Dendritic cell treated with granulocyte-macrophage colony-stimulating factor and Interleukin-4, amounts not matched to agents 40 ng/mL and 50 ng/mL, for 4 days (primary cell): Measurements from ENCODE around the gene LCP2.

Experiments
- H3K27ac Mint-ChIP-seq: one replicate; pipeline ENCODE4 v1.8.0; 2022; ENCODE audit warnings: mild to moderate bottlenecking, mixed read lengths
- H3K27me3 Mint-ChIP-seq: one replicate; pipeline ENCODE4 v1.8.0; 2022; ENCODE audit warnings: mild to moderate bottlenecking, mixed read lengths
- H3K36me3 Mint-ChIP-seq: one replicate; pipeline ENCODE4 v1.8.0; 2022; ENCODE audit warnings: low read depth, mixed read lengths
- H3K4me1 Mint-ChIP-seq: one replicate; pipeline ENCODE4 v1.8.0; 2022; ENCODE audit warnings: low read depth, mixed read lengths
- H3K4me3 Mint-ChIP-seq: one replicate; pipeline ENCODE4 v1.8.0; 2022; ENCODE audit warnings: mild to moderate bottlenecking, moderate library complexity, mixed read lengths
- H3K9me3 Mint-ChIP-seq: one replicate; pipeline ENCODE4 v1.8.0; 2022; ENCODE audit warnings: mixed read lengths
- intact Hi-C: fragments of 100-400 bp; cut with micrococcal nuclease; formaldehyde crosslinking; loops from one replicate; pipeline ENCODE4 v1.15.0; 2022

The LCP2 gene

DNA sequence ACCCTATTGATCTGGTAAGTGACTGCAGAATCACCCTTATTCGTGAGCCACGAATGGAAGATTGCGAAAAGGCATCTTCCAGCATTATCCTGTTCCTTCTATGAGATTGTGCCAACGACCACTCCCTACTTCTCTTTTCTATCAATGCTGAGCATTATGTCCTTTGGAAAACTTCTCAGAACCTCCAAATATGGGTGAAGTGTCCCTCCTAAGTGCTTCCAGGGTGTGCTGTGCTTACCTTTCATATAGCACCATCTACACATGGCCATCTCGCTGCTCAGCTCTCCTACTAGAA is 14.7 kb upstream of the LCP2 start:
- Mint-ChIP-seq H3K9me3 (no peaks in the 10 kb centered on the region), H3K27ac (peak overlapping the region; percentile 88), H3K36me3 (no peaks in the 10 kb centered on the region), H3K27me3 (peaks cover 1% of the 10 kb centered on the region), H3K4me3 (peak overlapping the region; percentile 37), H3K4me1 (peaks cover 77% of the 10 kb centered on the region)
- intact Hi-C loops = loop anchor here (1.0 kb wide), 1 partner anchor 19 kb away; no protein-coding TSS in a partner anchor

DNA sequence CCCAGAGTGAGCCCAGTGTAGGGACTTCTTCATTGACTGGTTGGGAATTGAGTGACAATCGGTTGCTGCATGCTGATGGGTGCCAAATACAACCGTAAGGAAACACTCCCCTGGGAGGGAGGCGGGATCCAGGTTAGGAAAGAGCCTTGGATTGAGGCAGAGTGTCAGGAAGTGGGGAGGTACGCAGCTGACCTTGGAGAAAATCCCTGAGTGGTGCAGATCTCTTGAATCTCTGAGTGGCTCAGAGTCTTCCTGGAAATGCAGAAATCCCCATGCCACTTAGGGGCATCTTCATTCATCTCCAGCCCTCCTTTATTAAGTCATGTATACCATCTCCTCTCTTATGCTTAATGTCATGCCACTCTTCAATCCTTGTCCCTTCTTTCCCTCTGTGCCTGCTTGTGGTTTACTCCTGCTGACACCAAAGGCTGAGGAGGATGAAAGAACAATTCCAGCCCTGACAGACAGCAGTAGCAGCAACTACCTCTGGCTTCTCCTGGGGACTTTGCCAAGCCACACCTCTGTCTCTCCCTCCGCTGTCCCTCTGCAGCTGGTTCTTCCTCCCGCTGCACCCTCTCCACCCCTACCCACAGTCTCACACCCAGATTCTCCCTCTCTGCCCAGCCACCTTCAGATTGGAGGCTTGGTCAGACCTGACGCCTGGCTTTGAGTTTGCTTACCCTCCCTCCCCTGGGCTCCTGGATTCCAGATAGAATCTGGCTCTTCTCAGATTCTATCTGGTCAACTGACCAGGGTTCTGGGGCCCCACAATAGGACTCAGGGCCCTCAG is 14.1 kb upstream of the LCP2 start:
- peak overlapping the region; percentile 88 for H3K27ac Mint-ChIP-seq
- intact Hi-C loops = loop anchor here (1.0 kb wide), 1 partner anchor 20 kb away; no protein-coding TSS in a partner anchor
- peak overlapping the region; percentile 37 for H3K4me3 Mint-ChIP-seq
- peaks cover 79% of the 10 kb centered on the region for H3K4me1 Mint-ChIP-seq
- H3K27me3 Mint-ChIP-seq = peaks cover 1% of the 10 kb centered on the region
- H3K9me3 Mint-ChIP-seq = no peaks in the 10 kb centered on the region
- no peaks in the 10 kb centered on the region for H3K36me3 Mint-ChIP-seq

DNA sequence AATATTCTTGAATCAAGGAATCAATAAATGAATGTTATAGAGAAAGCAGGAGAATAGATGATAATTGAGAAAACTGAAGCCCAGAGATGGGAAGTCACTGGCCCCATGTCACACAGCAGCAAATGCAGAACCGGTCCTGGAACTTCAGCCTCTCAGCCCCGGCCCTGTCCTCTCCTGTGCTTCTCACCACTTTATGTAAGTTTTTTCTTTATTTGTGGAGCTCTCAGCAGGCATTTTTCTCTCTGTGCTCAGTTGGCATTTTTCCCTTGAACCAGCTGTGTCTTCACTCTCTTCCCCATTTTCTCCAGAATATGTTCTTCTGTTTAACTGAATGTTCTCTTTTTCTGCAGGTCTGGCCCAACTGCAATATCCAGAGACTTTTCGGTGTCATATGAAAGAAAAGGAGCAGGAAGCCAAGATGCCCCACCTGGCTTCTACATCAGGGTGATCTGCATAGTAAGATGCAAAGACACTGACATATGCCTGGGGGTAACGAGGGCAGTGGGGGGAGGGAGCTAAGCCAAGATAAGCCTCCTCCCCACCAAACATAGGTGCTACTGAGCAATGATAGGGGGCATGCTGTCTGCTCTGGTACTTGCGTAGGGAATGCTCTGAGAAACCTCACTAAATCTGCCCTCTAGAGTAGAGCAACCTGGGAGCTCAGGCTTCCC is 12.8 kb upstream of the LCP2 start:
- H3K9me3 Mint-ChIP-seq = no peaks in the 10 kb centered on the region
- peak overlapping the region; percentile 43 for H3K27ac Mint-ChIP-seq
- H3K4me3 Mint-ChIP-seq = no peak overlapping the region
- no peaks in the 10 kb centered on the region for H3K36me3 Mint-ChIP-seq
- peaks cover 82% of the 10 kb centered on the region for H3K4me1 Mint-ChIP-seq
- H3K27me3 Mint-ChIP-seq = peaks cover 1% of the 10 kb centered on the region
- intact Hi-C loops = no loop called here

DNA sequence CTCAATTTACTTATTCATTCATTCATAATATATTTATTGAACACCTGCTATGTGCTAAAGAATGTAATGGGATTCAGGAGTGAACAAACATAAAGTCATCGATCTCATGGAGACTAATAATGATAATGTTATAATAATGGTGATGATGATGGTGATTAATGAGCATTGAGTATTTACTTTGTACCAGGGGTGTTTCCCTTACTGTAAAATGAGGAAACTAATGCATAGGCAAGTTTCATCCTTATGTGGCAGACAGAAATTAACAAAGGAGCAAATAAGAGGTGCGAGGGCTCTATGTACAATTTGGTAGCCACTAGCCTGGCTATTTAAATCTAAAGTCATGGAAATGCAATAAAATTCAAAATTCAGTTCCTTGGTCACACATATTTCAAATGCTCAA is 11.1 kb upstream of the LCP2 start:
- no peak overlapping the region for H3K4me3 Mint-ChIP-seq
- peak overlapping the region; percentile 14 for H3K27ac Mint-ChIP-seq
- H3K4me1 Mint-ChIP-seq = peaks cover 80% of the 10 kb centered on the region
- H3K9me3 Mint-ChIP-seq = no peaks in the 10 kb centered on the region
- intact Hi-C loops = no loop called here
- H3K36me3 Mint-ChIP-seq = no peaks in the 10 kb centered on the region
- H3K27me3 Mint-ChIP-seq = peaks cover 1% of the 10 kb centered on the region

DNA sequence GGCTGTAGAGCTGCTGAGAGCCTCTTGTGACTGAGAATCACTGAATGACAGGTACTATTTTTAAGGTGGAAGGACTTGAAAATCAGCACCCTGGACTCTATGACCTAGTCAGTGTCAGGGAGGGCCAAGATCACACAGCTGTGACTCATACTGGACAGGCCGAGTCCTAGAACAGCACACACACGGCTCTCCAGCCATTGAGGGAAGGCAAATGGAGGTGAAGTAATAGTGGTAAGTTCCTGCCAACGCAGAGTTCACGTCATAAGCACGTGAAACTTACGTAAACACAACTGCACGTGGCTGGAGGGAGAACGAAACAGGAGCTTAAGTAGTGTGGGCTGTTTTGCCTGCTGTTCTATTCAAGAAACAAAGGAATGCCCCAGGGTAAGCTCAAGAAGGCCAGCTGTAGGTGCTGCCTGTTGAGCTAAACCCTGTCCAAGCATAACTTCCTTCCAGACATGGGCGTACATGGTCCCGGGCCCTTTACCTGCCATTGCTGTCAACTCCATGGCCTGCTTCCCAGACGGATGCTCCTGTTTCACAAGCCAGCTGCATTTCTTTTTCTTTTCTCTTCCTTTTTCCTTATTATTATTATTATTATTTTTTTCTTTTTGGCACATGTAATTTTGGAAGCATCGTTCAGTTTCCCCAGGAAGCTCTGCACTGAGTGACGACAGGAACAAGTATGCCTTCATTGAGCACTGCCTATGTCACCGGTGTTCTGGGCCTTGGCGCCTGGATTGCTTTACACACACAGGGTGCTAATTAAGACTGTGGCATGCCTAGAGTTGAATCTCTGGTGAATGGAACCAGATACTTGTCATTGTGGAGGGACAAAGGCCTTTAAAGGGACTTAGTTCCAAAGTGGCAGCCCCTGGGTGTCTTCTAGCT is 10.2 kb upstream of the LCP2 start:
- intact Hi-C loops = no loop called here
- Mint-ChIP-seq H3K9me3 (no peaks in the 10 kb centered on the region), H3K27me3 (peaks cover 1% of the 10 kb centered on the region), H3K4me3 (no peak overlapping the region), H3K36me3 (no peaks in the 10 kb centered on the region), H3K27ac (peak overlapping the region; percentile 14), H3K4me1 (peaks cover 82% of the 10 kb centered on the region)

DNA sequence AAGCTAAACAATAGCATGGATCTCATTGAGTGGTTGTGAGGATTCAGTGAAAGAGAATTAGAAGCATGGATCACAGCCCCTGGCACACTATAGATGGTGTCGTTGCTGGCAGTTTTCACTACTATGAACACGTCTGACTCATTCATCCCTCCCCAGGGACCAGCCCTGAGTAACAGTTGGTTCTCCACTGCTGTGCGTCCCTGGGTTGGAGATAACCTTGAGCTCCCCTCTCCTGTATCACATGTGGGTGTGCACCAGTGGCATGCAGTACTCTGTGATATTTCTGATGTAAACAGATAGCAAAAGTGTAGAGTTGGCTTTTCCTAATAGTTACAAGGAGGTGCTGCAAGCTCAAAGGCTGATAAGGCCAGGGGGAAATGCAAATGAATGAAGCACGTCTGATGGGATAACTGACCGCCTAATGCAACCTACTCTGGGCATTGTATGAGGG is 8.8 kb upstream of the LCP2 start:
- no peaks in the 10 kb centered on the region for H3K9me3 Mint-ChIP-seq
- H3K27ac Mint-ChIP-seq = peak overlapping the region; percentile 14
- intact Hi-C loops = no loop called here
- H3K4me1 Mint-ChIP-seq = peaks cover 82% of the 10 kb centered on the region
- no peak overlapping the region for H3K4me3 Mint-ChIP-seq
- peaks cover under 1% of the 10 kb centered on the region for H3K27me3 Mint-ChIP-seq
- H3K36me3 Mint-ChIP-seq = no peaks in the 10 kb centered on the region

DNA sequence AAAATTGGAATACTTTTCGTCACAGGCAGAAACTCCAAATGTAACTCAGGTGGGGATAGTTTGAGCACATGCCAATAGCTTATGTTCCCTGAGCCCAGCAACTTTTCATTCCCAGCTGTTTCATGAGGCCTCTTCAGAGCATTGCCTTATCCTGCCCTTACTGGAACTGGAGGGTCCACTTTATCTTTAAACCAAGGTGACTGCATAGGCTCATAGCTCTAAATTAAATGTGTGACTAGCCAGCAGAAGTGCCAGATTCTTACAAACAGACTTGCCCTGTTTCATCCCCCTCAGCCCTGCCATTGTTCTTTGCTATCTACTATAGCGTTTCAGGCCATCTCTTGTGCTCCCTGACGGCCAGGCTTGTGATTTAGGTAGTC is 8.1 kb upstream of the LCP2 start:
- Mint-ChIP-seq H3K36me3 (no peaks in the 10 kb centered on the region), H3K9me3 (no peaks in the 10 kb centered on the region), H3K4me1 (peaks cover 82% of the 10 kb centered on the region), H3K27me3 (no peaks in the 10 kb centered on the region), H3K27ac (no peak overlapping the region), H3K4me3 (no peak overlapping the region)
- intact Hi-C loops = no loop called here

DNA sequence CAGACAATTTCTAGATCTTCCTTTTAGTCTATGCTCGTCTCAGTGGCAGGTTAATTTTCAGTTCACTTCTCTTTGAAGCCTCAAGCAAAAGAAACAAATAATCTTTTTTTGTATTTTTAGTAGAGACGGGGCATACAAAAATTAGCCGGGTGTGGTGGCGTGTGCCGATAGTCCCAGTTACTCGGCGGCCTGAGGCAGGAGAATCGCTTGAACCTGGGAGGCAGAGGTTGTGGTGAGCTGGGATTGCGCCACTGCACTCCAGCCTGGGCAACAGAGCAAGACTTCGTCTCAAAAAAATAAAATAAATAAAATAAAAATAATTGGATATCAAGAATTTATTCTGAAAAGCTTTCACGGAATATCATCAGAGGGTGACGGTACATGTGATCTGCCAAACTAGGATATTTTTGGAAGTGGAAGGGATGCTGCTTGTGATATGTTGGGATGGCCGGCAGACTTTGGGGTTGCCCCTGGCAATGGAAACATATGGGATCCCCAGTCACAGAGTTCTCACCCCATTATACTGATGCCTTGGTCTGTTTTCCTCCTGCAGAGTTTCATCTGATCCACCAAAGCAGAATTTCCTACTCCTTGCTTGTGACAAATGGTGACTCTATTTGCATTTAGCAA is 7.6 kb upstream of the LCP2 start:
- Mint-ChIP-seq H3K4me1 (peaks cover 82% of the 10 kb centered on the region), H3K4me3 (no peak overlapping the region), H3K36me3 (no peaks in the 10 kb centered on the region), H3K27me3 (no peaks in the 10 kb centered on the region), H3K9me3 (no peaks in the 10 kb centered on the region), H3K27ac (no peak overlapping the region)
- intact Hi-C loops = no loop called here

DNA sequence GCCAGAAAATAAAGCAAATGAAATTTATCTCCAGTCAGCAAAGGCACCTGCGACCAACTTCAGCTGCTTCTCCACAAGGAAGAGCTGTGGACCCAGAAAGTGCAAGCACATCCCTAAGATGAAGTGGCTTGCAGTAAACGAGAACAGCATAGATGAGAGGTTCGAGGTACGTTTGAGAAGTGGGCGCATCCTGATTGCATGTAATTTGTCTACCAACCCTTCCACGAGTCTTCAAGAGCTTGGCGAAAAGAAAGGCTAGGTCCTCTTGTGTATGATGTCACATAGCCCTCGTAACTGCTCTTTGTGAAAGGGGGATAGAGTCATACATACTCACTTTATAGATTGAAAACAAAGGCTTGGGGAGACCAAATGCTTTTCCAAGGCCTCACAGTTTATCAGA is 6.0 kb upstream of the LCP2 start:
- intact Hi-C loops = no loop called here
- Mint-ChIP-seq H3K4me3 (no peak overlapping the region), H3K9me3 (no peaks in the 10 kb centered on the region), H3K27me3 (no peaks in the 10 kb centered on the region), H3K27ac (peak overlapping the region; percentile 79), H3K4me1 (peaks cover 80% of the 10 kb centered on the region), H3K36me3 (no peaks in the 10 kb centered on the region)

DNA sequence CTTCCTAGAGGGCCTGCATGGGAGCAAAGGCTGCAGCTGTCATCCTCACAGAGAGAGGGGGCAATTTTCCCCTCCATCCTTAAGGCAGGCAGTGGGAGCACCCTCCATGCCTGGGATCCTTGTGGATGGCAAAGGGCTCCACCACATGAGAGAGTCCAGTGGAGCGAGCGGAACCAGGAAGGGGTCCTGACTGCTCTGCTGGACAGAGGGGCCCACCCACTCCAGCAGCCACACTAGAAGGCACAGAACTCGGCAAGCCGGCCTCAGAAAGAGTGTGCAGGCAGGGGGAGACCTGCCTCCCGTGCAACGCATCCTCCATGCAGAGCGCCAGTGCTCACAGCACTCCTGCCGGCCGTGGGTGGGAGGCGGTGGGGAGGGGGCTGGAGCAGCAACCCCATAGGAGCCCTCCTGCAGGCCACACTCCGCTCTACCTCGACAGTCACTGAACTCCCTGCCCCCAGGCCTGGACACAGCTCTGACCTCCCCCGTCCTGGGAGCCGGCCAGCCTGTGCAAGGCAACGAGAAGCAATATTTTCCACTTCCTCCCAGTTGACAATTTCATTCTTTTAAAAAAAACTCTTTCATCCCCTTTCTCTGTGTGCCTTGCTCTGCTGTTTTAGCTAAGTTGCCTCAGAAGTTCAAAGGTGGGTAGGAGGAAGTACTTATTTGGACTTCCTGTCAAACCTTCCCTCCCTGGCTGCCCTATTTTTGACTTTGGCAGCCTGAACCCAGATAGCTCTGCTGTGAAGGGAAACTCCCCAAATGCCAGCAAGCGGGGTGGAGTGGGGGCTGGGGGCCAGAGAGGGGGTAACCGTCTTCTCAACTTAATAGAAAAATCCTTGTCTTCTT is 5.3 kb upstream of the LCP2 start:
- intact Hi-C loops = no loop called here
- Mint-ChIP-seq H3K9me3 (no peaks in the 10 kb centered on the region), H3K4me1 (peaks cover 80% of the 10 kb centered on the region), H3K27ac (peak overlapping the region; percentile 79), H3K27me3 (no peaks in the 10 kb centered on the region), H3K4me3 (peak overlapping the region; percentile 53), H3K36me3 (no peaks in the 10 kb centered on the region)

DNA sequence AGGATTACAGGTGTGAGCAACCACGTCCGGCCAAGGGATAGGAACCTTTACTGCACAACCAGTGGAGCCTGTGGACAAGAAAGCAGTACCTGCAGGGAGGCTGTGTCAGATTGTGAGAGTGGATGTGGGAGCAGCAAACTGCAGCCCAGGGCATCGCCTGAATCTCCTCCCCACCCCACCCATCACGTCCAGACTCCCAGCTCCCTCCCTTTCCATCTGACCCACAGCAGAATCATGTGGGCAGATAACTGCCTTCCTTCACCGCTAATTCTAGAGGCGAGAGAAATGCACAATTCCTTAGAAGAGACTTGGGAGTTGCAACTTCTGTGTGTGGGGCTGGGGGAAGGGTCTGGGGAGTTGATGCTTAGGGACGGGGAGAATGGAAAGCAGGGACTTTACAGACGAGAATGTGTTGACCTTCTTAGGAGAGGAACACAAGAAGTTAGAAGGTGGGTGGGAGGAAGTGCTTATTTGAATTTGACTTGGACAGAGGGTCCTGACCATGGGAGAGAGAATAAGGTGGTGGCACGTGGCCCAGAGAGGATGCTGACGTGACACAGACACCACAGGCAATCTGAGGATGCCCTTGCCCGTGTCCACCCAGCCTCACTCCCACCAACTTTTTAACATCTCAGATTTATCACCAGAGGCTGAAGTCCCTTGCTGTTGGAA is 4.5 kb upstream of the LCP2 start:
- Mint-ChIP-seq H3K27ac (peak overlapping the region; percentile 79), H3K27me3 (no peaks in the 10 kb centered on the region), H3K9me3 (no peaks in the 10 kb centered on the region), H3K36me3 (peaks cover 6% of the 10 kb centered on the region), H3K4me1 (peaks cover 77% of the 10 kb centered on the region), H3K4me3 (peak overlapping the region; percentile 14)
- intact Hi-C loops = no loop called here

DNA sequence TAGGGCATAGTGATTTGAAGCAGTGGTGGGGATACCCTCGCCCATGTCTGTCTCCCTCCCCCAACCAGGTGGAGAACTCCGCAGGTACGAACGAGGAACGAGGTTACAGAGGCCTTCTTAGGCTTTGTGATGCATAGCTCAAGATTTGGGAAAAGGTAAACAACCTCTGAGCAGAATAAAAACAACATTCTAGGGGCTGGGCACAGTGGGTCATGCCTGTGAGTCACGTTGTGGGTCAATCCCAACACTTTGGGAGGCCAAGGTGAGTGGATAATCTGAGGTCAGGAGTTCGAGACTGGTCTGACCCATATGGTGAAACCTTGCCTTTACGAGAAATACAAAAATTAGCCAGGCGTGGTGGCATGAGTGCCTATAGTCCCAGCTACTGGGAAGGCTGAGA is 3.6 kb upstream of the LCP2 start:
- Mint-ChIP-seq H3K4me1 (peaks cover 67% of the 10 kb centered on the region), H3K4me3 (peak overlapping the region; percentile 56), H3K27me3 (no peaks in the 10 kb centered on the region), H3K9me3 (no peaks in the 10 kb centered on the region), H3K27ac (peak overlapping the region; percentile 79), H3K36me3 (peaks cover 16% of the 10 kb centered on the region)
- intact Hi-C loops = no loop called here
